Inflammatory macrophage treated with lipopolysaccharide for 4 hours (primary cell): ENCODE results near the gene BLACAT1.
"Not testable (repeated sequence)": the region's sequence is repeated elsewhere in the genome, so short reads cannot be mapped to it uniquely, and the experiment has no call there.

ENCODE experiments used
- DNase-seq: peaks from one replicate; pipeline ENCODE4 v3.0.0-alpha.2; 2020

Gene BLACAT1

GRCh38 chr1:205438213-205439158 is 17.4 kb downstream of the BLACAT1 start:
- peak; percentile 40 for DNase-seq

- DNase-seq = no peak
These were observed 18.3 kb downstream of the BLACAT1 start for GRCh38 chr1:205437570-205437969.

- DNase-seq = peak; percentile 36
These were observed 19.0 kb downstream of the BLACAT1 start for GRCh38 chr1:205436776-205437410.

- DNase-seq = no peak
These were observed 20.0 kb downstream of the BLACAT1 start for GRCh38 chr1:205435578-205436573.

- DNase-seq = no peak
These were observed 21.1 kb downstream of the BLACAT1 start for GRCh38 chr1:205434738-205435137.

GRCh38 chr1:205432692-205433091 is 23.2 kb downstream of the BLACAT1 start:
- not testable (repeated sequence) for DNase-seq

- no peak for DNase-seq
These were observed 23.7 kb downstream of the BLACAT1 start for GRCh38 chr1:205432116-205432515.

GRCh38 chr1:205430696-205431305 is 25.0 kb downstream of the BLACAT1 start:
- DNase-seq = peak; percentile 28

- DNase-seq = no peak
These were observed 25.8 kb downstream of the BLACAT1 start for GRCh38 chr1:205429762-205430695.

- no peak for DNase-seq
These were observed 30.8 kb downstream of the BLACAT1 start for GRCh38 chr1:205424901-205425600.

GRCh38 chr1:205423814-205424399 is 31.9 kb downstream of the BLACAT1 start:
- DNase-seq = no peak

GRCh38 chr1:205422993-205423642 is 32.7 kb downstream of the BLACAT1 start:
- DNase-seq = no peak

- no peak for DNase-seq
These were observed 34.0 kb downstream of the BLACAT1 start, which contains the start of gene LEMD1 for GRCh38 chr1:205421798-205422197. TSS of gene LEMD1 (minus strand) at chr1:205422056. CDS start at chr1:205420536, 1,520 bp downstream.

GRCh38 chr1:205420938-205421337 is 34.9 kb downstream of the BLACAT1 start:
- no peak for DNase-seq

GRCh38 chr1:205417870-205418635 is 37.8 kb downstream of the BLACAT1 start:
- DNase-seq = no peak

- no peak for DNase-seq
These were observed 39.5 kb downstream of the BLACAT1 start for GRCh38 chr1:205416322-205416721.

GRCh38 chr1:205410581-205411298 is 45.1 kb downstream of the BLACAT1 start:
- no peak for DNase-seq

- DNase-seq = no peak
These were observed 47.9 kb downstream of the BLACAT1 start for GRCh38 chr1:205407970-205408369.
